OCI-LY7 (cell line): ENCODE measurements around the gene GTPBP4.

ENCODE experiments used
- EZH2phosphoT487 ChIP-seq: fragments of 200-600 bp; sonication (generic); IDR thresholded peaks from 2 replicates; pipeline ENCODE4 v1.6.1; 2018; ENCODE audit warnings: low read depth, borderline replicate concordance, mild to moderate bottlenecking, mixed run types, antibody characterized with exemption, low read length, moderate library complexity, mixed read lengths
- TF ChIP-seq, protein P1 (sequence below): fragments of 200-600 bp; sonication (generic); conservative IDR thresholded peaks from 2 replicates; pipeline ENCODE4 v1.5.1; 2014; ENCODE audit warnings: mild to moderate bottlenecking, antibody characterized with exemption, low read length, moderate library complexity, mixed read lengths

- TF ChIP-seq, protein P1, sequence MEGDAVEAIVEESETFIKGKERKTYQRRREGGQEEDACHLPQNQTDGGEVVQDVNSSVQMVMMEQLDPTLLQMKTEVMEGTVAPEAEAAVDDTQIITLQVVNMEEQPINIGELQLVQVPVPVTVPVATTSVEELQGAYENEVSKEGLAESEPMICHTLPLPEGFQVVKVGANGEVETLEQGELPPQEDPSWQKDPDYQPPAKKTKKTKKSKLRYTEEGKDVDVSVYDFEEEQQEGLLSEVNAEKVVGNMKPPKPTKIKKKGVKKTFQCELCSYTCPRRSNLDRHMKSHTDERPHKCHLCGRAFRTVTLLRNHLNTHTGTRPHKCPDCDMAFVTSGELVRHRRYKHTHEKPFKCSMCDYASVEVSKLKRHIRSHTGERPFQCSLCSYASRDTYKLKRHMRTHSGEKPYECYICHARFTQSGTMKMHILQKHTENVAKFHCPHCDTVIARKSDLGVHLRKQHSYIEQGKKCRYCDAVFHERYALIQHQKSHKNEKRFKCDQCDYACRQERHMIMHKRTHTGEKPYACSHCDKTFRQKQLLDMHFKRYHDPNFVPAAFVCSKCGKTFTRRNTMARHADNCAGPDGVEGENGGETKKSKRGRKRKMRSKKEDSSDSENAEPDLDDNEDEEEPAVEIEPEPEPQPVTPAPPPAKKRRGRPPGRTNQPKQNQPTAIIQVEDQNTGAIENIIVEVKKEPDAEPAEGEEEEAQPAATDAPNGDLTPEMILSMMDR: no peak
- no peak for TF ChIP-seq EZH2phosphoT487
Observed at GRCh38 chr10:1058017-1058416, 69.8 kb downstream of the GTPBP4 start.
